Thymus (tissue), 11 donors: Measurements from ENCODE around the gene COL24A1. TPM values are rescaled to one million over a fixed set of nuclear protein-coding genes. Genes with fewer than 3 reads are reported as not detected.
"Not testable (repeated sequence)": the region's sequence is repeated elsewhere in the genome, so short reads cannot be mapped to it uniquely, and the experiment has no call there.

Experiments used
- DNase-seq, 9 donors: peaks; one replicate each; pipeline ENCODE4 v3.0.0-alpha.2; 2013; ENCODE audit warnings: low spot score in 9 of 9, low read depth in 6 of 9, missing footprints in 1 of 9
- H3K27ac ChIP-seq, 2 donors: one replicate each; pipeline ENCODE4 v1.5.1; 2013; ENCODE audit warnings: control low read depth in 1 of 2, low read depth in 1 of 2, low read length in 1 of 2, mild to moderate bottlenecking in 1 of 2, moderate library complexity in 1 of 2
- H3K27me3 ChIP-seq, 2 donors: one replicate each; pipeline ENCODE4 v1.5.1; 2013; ENCODE audit warnings: low read length in 1 of 2; ENCODE audit not compliant: control insufficient read depth in 2 of 2, insufficient read depth in 1 of 2
- H3K36me3 ChIP-seq, 2 donors: one replicate each; pipeline ENCODE4 v1.5.1; 2013; ENCODE audit warnings: low read length in 1 of 2, mild to moderate bottlenecking in 1 of 2, moderate library complexity in 1 of 2; ENCODE audit not compliant: control insufficient read depth in 2 of 2, insufficient read depth in 2 of 2
- H3K4me1 ChIP-seq, 2 donors: one replicate each; pipeline ENCODE4 v1.5.1; 2013; ENCODE audit warnings: low read length in 2 of 2; ENCODE audit not compliant: control insufficient read depth in 2 of 2, insufficient read depth in 2 of 2
- H3K4me3 ChIP-seq, 2 donors: one replicate each; pipeline ENCODE4 v1.5.1; 2013; ENCODE audit warnings: low read length in 2 of 2, control low read depth in 1 of 2, mild to moderate bottlenecking in 1 of 2
- H3K9me3 ChIP-seq, 2 donors: one replicate each; pipeline ENCODE4 v1.5.1; 2013; ENCODE audit warnings: low read length in 1 of 2, mild to moderate bottlenecking in 1 of 2; ENCODE audit not compliant: control insufficient read depth in 2 of 2, insufficient read depth in 1 of 2
- WGBS: extraction: QIAGEN DNeasy Blood & Tissue Kit; methylation state at CpG from one replicate; pipeline ENCODE4 v1.1.7; 2013; 5-methylcytosine and 5-hydroxymethylcytosine counted together
- polyA plus RNA-seq: library from polyadenylated mRNA; stranded (reverse); fragments of 200-250 nt; gene quantifications from one replicate; pipeline ENCODE4 v1.2.3, GENCODE V29; 2013
- total RNA-seq: library from RNA; stranded (reverse); fragments of 120-200 nt; gene quantifications from one replicate; pipeline ENCODE4 v1.2.4, GENCODE V29; 2013
- donor health status: healthy.

Gene COL24A1
- total and polyA plus RNA-seq, 2 donors = 0.33 to 1.3 TPM

GRCh38 chr1:86146566-86146965 is 10.0 kb downstream of the COL24A1 start:
- Histone ChIP-seq H3K4me3 (no peak overlapping the region), H3K36me3 (no peaks in the 10 kb centered on the region), H3K4me1 (no peaks in the 10 kb centered on the region), H3K27ac (no peak overlapping the region), H3K27me3 (no peaks in the 10 kb centered on the region), H3K9me3 (no peaks in the 10 kb centered on the region)
- no peak for DNase-seq
- WGBS = 92% methylated on average over 2 of the region's 2 CpGs

GRCh38 chr1:86140281-86140880 is 16.2 kb downstream of the COL24A1 start:
- DNase-seq = no peak
- Histone ChIP-seq H3K4me3 (no peak overlapping the region), H3K27me3 (no peaks in the 10 kb centered on the region), H3K27ac (no peak overlapping the region), H3K4me1 (no peaks in the 10 kb centered on the region), H3K36me3 (no peaks in the 10 kb centered on the region), H3K9me3 (no peaks in the 10 kb centered on the region)
- WGBS = 97% methylated on average over 3 of the region's 3 CpGs

GRCh38 chr1:86138746-86139145 is 17.8 kb downstream of the COL24A1 start:
- Histone ChIP-seq H3K4me1 (no peaks in the 10 kb centered on the region), H3K9me3 (no peaks in the 10 kb centered on the region), H3K4me3 (no peak overlapping the region), H3K36me3 (no peaks in the 10 kb centered on the region), H3K27me3 (no peaks in the 10 kb centered on the region), H3K27ac (no peak overlapping the region)
- no peak for DNase-seq
- WGBS = 96% methylated on average over 3 of the region's 3 CpGs

GRCh38 chr1:86137436-86137835 is 19.1 kb downstream of the COL24A1 start:
- DNase-seq = no peak
- 5% methylated on average over 1 of the region's 1 CpG for WGBS

GRCh38 chr1:86119214-86119764 is 37.3 kb downstream of the COL24A1 start:
- Histone ChIP-seq H3K4me1 (peaks cover 0 to 2% of the 10 kb centered on the region in 2 donors), H3K9me3 (no peaks in the 10 kb centered on the region), H3K27ac (no peak overlapping the region), H3K36me3 (no peaks in the 10 kb centered on the region), H3K4me3 (no peak overlapping the region), H3K27me3 (no peaks in the 10 kb centered on the region)
- DNase-seq = peak in 5 of 9 donors; percentile 4 to 49 (median 12)
- 63% methylated on average over 3 of the region's 3 CpGs for whole genome bisulfite sequencing

More at GRCh38 chr1:86137436-86137835, 19.1 kb downstream of the COL24A1 start:
- Histone ChIP-seq H3K4me3 (no peak overlapping the region), H3K9me3 (no peaks in the 10 kb centered on the region), H3K27me3 (no peaks in the 10 kb centered on the region), H3K36me3 (no peaks in the 10 kb centered on the region), H3K4me1 (no peaks in the 10 kb centered on the region), H3K27ac (no peak overlapping the region)

- Histone ChIP-seq H3K9me3 (no peaks in the 10 kb centered on the region), H3K4me1 (peaks cover 0 to 2% of the 10 kb centered on the region in 2 donors), H3K4me3 (no peak overlapping the region), H3K36me3 (no peaks in the 10 kb centered on the region), H3K27ac (no peak overlapping the region), H3K27me3 (no peaks in the 10 kb centered on the region)
- 88% methylated on average over 4 of the region's 4 CpGs for WGBS
- DNase-seq = no peak
Measured at GRCh38 chr1:86114816-86115400, 41.7 kb downstream of the COL24A1 start.

GRCh38 chr1:86114236-86114635 is 42.3 kb downstream of the COL24A1 start:
- Histone ChIP-seq H3K27me3 (no peaks in the 10 kb centered on the region), H3K27ac (no peak overlapping the region), H3K9me3 (no peaks in the 10 kb centered on the region), H3K36me3 (no peaks in the 10 kb centered on the region), H3K4me1 (peaks cover 0 to under 1% of the 10 kb centered on the region in 2 donors), H3K4me3 (no peak overlapping the region)
- no peak for DNase-seq
- 97% methylated on average over 2 of the region's 2 CpGs for WGBS

GRCh38 chr1:86111590-86111989 is 45.0 kb downstream of the COL24A1 start:
- DNase-seq, H3K36me3 ChIP-seq, H3K4me3 ChIP-seq, H3K9me3 ChIP-seq, H3K27me3 ChIP-seq, H3K27ac ChIP-seq, H3K4me1 ChIP-seq: not testable (repeated sequence)
- WGBS = 97% methylated on average over 12 of the region's 12 CpGs

- WGBS = 98% methylated on average over 41 of the region's 41 CpGs
Measured at GRCh38 chr1:86110451-86111129, 46.0 kb downstream of the COL24A1 start.

More at GRCh38 chr1:86110451-86111129, 46.0 kb downstream of the COL24A1 start:
- Histone ChIP-seq H3K27me3 (no peaks in the 10 kb centered on the region), H3K4me3 (no peak overlapping the region), H3K27ac (no peak overlapping the region), H3K4me1 (no peaks in the 10 kb centered on the region), H3K9me3 (no peaks in the 10 kb centered on the region), H3K36me3 (no peaks in the 10 kb centered on the region)
- DNase-seq = no peak
